GM18502 (cell line): Measurements from ENCODE around the gene IFNL3.
"Not testable (repeated sequence)": the region's sequence is repeated elsewhere in the genome, so short reads cannot be mapped to it uniquely, and the experiment has no call there.

Experiments
- ATAC-seq: cut with Tn5 transposase; IDR thresholded peaks from one replicate; pipeline ENCODE4 v1.9.1; 2021; ENCODE audit warnings: mild to moderate bottlenecking; ENCODE audit not compliant: unreplicated experiment, poor library complexity

The IFNL3 gene

GRCh38 chr19:39244410-39245100 is at the start of gene IFNL3:
IFNL3 (minus strand) TSS chr19:39245006; CDS start chr19:39244967, 39 bp downstream.
- not testable (repeated sequence) for ATAC-seq

DNA sequence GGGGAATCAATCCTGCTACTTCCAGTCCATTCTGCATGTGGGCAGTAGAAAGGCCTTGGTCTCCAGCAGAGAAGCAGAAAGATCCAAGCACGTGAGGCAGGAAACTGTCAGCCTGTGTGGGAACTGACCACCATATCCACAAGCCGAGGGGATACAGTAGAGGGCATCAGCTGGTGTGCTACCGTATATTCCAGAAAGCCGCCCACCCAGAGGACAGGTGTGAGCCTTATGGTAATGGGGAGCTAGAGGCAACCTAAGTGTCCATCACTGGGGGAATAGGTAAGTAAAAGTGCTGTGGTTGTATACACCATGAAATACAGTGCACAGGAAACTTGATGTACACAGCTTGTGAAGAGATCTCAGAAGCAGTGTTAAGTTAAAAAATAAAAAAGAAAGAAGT is 48.6 kb upstream of the IFNL3 start:
- no peak for ATAC-seq

DNA sequence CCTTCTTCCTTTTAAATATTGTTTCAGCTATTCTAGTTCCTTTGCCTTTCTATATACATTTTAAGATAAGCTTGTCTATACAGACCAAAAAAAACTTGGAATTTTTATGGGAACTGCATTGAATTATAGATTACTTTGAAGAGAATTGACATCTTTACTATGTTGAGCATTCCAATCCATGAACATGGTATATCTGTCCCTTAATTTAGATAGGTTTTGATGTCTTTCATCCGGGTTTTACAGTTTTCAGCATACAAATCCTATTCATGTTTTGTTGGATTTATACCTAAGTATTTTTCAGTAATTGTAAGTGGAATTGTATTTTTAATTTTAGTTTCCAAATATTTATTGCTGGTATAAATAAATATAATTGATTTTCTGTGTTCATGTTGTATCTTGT is 39.2 kb upstream of the IFNL3 start:
- no peak for ATAC-seq

DNA sequence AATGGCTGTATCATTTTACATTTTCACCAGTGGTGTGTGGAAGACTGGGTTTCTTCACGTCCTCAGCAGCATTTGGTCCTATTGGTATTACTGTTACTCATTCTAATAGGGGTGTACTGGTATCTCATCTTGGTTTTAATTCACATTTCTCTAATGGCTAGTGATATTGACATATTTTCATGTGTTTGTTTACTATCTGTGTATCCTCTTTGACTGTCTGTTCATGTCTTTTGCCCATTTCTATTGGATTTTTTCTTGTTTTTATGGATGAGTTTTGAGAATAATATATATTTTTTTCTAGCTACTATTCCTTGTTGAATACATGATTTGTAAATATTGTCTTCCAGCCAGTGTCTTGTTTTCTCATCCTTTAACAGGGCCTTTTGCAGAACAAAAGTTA is 37.2 kb upstream of the IFNL3 start:
- ATAC-seq: no peak

DNA sequence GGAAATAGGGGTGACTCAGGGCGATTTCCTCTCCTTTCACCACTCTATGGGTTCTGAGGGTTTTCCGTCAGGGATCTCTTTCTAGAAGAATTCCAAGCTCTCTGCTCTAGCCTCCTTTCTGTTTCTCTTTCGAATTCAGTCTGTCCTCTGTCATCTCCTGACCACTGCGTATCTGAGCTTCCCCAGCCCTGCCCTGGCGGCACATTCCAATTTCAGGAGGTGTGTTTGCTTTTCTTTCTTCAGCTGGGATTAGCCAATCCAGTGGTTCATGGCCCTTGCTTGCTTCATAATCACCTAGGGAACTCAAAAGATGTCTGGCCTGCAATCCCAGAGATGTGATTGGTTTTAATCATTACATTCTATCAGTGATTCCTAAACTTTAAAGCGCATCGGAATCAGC is 32.8 kb upstream of the IFNL3 start:
- ATAC-seq: no peak

- ATAC-seq: no peak
These were observed 31.9 kb upstream of the IFNL3 start for GRCh38 chr19:39276740-39277139.

DNA sequence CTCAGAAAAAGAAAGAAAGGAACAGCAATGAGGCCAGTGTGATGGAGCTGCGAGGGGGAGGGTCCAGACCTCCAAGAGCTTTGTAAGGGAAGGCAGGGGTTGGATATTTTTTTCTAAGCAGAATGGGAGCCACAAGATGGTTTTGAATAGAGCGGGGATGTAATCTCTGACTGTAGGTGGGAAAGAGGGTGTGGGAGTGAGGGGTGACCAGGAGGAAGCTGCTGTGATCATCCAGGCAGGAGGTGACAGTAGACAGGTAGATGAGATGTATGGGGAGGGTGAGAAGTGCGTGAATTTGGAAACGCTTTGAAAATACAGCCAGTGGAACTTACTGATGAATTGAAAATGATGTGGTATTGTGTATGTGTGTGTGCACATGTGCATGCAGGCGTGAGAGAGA is 30.8 kb upstream of the IFNL3 start:
- no peak for ATAC-seq

DNA sequence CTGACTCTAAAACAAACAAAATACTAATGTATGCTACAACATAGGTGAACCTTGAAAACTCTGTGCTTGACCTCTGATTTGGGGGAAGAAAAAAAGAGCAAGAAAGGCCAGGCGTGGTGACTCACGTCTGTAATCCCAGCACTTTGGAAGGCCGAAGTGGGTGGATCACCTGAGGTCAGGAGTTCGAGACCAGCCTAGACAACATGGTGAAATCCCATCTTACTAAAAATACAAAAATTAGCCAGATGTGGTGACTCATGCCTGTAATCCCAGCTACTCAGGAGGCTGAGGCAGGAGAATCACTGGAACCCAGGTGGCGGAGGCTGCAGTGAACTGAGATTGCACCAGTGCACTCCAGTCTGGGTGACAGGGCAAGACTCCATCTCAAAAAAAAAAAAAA is 29.1 kb upstream of the IFNL3 start:
- not testable (repeated sequence) for ATAC-seq

- ATAC-seq: no peak
These were observed 25.4 kb upstream of the IFNL3 start for GRCh38 chr19:39270036-39270871.

- ATAC-seq: not testable (repeated sequence)
These were observed 24.6 kb upstream of the IFNL3 start for GRCh38 chr19:39269369-39269768.

GRCh38 chr19:39268531-39269223 is 23.9 kb upstream of the IFNL3 start:
- not testable (repeated sequence) for ATAC-seq

- not testable (repeated sequence) for ATAC-seq
These were observed 23.3 kb upstream of the IFNL3 start, which contains the start of gene IFNL2 for GRCh38 chr19:39268085-39268484. IFNL2 (plus strand) TSS chr19:39268396; CDS start chr19:39268569, 173 bp downstream.

DNA sequence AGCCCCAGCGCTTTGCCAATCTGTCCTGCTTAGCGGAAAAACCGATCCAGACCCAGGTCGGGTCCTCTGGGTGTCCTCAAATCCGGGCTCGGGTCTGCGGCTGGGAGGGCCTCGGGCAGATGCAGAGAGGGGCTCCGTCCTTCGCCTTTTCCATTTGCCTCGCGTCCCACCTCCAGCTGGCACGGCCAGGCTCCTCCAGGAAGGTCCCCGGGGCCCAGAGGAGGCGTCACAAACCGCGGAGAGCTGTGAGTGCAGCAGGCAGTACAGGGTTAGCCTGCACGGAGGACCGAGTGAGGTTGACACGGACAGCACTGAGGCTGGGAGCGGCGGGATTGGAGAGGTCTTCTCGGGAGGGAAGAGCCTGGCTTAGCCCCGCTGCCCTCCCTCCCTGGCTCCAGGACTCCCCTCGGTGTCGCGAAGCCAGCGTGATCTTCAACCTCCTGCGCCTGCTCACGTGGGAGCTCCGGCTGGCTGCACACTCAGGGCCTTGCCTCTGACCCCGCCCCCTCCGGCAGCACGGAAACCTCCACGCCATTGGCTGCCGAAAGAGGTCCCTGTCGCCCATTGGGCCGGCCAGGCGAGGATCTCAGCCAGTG is 20.6 kb upstream of the IFNL3 start:
- ATAC-seq: no peak

DNA sequence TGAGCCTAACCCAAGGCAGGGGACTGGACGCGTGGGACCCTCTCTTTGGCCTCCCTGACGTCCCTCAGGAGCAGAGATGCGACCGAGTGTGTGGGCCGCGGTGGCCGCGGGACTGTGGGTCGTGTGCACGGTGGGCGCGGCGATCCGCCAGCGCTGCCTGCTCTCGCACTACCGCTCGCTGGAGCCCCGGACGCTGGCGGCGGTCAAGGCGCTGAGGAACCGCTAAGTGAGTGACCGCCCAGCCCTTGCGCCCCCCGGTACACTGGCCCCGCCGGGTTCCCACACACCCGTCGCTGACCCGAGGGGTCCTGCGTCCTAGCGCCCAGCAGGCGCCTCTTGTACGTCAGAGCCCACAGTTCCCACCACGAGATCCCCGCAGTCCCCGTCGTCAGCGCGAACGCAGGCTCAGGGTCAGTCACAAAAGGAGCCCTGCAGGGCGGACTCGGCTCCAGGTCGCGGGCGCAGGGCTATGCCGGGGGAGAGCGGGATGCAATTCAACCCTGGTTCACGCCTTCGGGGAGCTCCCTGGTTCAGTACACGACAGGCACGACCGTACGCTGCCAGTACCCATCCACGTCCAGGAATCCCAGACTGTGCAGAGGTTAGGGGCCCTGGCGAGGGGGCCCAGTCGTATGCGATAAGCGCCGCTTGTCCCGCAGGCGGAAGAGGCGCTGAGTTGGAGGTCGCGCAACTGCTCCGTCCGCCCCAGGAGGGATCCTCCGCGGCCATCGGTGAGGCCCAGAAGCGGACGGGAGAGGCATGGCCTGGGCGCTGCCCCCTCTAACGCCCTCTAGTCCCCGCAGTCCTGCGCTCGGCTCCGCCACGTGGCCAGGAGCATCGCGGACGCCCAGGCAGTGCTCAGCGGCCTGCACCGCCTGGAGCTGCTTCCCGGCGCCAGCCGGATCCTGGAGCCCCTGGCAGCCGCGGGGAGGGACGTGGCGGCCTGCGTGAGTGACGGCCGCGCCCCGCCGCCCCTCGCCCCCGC is 19.8 kb upstream of the IFNL3 start:
- no peak for ATAC-seq

DNA sequence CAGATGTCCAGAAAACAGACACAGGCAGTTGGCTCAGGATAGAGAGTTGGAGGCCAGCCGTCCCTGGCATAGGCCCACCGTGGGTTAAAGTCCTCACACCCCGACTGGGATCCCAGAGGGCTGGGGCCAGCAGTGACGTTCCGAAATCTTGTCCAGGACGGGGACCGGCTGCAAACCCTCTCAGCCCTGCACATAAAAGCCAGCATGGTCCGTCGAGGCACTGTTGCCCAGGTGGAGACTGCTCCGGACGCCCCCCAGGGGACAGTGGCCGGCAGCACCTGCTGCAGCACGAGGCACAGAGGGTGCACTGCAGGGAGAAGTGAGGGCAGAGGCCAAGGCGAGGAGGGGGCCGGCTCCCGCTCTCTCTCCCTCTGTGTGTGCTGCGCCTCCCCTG is 19.1 kb upstream of the IFNL3 start:
- no peak for ATAC-seq

GRCh38 chr19:39262496-39262895 is 17.7 kb upstream of the IFNL3 start:
- no peak for ATAC-seq

GRCh38 chr19:39261704-39262103 is 16.9 kb upstream of the IFNL3 start:
- ATAC-seq: no peak

DNA sequence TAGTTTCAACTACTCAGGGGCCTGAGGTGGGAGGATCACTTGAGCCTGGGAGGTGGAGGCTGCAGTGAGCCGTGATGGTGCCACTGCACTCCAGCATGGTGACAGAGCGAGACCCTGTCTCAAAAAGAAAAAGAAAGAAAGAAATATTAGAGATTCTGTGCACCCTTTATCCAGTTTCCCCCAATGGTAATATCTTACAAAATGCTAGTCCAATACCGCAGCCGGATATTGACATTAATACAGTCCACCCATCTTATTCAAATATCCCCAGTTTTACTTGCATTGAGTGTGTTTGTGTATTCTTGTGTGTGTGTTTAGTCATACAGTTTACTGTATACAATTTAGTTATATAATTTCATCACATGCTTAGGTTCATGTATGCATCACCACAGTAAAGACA is 12.4 kb upstream of the IFNL3 start:
- ATAC-seq: no peak

DNA sequence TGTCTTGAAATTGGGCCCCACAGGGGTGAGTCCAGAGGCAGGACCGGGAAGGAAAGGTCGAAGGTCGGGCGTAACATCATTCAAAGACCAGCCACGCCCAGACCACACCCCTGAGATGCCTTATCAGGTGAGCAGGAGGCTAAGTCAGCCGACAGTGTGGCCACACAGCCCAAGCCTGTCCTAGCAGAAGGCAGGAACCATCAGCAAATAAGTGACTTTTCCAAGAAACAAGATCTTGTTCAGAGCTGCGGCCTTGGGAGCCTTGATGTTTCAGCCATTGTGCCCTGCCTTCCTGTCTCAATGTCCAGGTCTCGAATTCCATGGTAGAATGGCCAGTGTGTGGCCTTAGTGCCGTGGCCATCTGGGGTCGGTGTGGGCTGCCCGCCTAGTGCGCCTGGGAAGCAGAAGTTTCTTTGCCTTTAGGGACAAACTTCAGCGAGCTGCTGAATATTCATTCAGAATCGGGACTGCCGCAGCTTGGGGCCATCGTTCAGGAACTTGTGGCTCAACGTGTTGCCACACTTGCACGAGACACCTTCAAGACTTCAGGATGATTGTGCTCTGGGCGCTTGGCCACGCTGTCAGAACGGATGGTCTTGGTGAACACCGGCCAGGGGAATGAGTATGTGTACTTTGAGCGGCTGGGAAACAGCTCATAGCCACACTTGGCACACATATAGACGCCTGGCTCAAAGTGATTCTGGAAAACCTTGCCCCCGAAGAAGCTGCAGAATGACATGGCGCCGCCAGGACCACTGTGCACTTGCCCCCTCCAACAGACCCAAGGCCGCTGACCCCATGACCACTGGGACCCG is 9.9 kb upstream of the IFNL3 start:
- no peak for ATAC-seq
